ENCODE measurements around the gene NCEH1. TPM values are rescaled to one million over a fixed set of nuclear protein-coding genes. Genes with fewer than 3 reads are reported as not detected.

NCEH1 gene
- total and polyA plus RNA-seq, 2 experiments from 2014 or later: 1.8 to 4.9 TPM

DNA sequence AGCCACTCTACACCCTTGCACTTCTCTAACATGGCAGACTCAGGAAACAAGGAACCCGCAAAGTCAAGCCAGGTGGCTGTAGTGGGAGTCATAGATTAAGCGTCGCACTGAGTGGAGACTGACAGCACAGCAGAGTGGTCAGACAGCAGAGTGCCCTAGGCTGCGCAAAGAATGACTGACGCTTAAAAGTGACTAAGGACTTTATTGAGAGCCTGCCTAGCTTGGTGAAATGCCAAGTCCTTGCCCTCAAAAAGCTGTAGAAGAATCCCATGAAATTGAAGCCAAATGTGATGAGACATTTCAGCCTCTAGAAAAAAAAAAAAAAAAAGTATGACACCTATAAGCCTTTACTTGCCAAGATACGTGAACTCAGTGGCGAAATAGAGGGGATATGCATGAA is 30.2 kb downstream of the NCEH1 start:
- no peak for ATAC-seq
- Histone ChIP-seq H3K79me2 (replicated peaks; ENCODE audit: insufficient read depth) (no peaks in the 10 kb centered on the region; the same call in 1 of the 2 replicates), H3F3A (replicated peaks; ENCODE audit: low read depth) (no peaks in the 10 kb centered on the region), H3K4me3 (no peak overlapping the region), H3K9me2 (ENCODE audit: insufficient read depth) (0 out of 2 replicates have a peak, but pooled peaks cover 10% of the 10 kb centered on the region), H3K4me1 (ENCODE audit: insufficient read depth) (peaks cover 14% of the 10 kb centered on the region), H3K4me2 (no peak overlapping the region), H4K20me1 (replicated peaks; ENCODE audit: insufficient read depth) (no peaks in the 10 kb centered on the region), H3K27ac (ENCODE audit: low read depth) (no peak overlapping the region), H2AFZ (no peak overlapping the region), H3K36me3 (ENCODE audit: insufficient read depth) (no peaks in the 10 kb centered on the region), H3K27me3 (ENCODE audit: insufficient read depth) (no peaks in the 10 kb centered on the region)
- Mint-ChIP-seq H3K4me1 (peaks cover 12% of the 10 kb centered on the region), H3K27me3 (ENCODE audit: insufficient read depth, low read depth, poor library complexity) (peaks cover 2% of the 10 kb centered on the region), H3K9me3 (no peaks in the 10 kb centered on the region), H3K27ac (no peak overlapping the region), H3K36me3 (ENCODE audit: low read depth) (peaks cover 4% of the 10 kb centered on the region; the same call in 2 of the 3 replicates), H3K4me3 (no peak overlapping the region)
- no peak for DNase-seq (ENCODE audit: low spot score)
- TF ChIP-seq ZNF462 (CRISPR knock-in tag; IDR thresholded peaks at IDR 0.05) (no peak), EZH2phosphoT487 (IDR thresholded peaks at IDR 0.05; ENCODE audit: unreplicated experiment) (no peak), ZNF114 (CRISPR knock-in tag; IDR thresholded peaks at IDR 0.05) (no peak), ZNF331 (CRISPR knock-in tag; IDR thresholded peaks at IDR 0.05; ENCODE audit: low read depth) (no peak), JUNB (IDR thresholded peaks at IDR 0.05; ENCODE audit: unreplicated experiment) (no peak), POLR2AphosphoS5 (IDR thresholded peaks at IDR 0.05; ENCODE audit: low read depth) (no peak)
- TF ChIP-seq, protein P1, sequence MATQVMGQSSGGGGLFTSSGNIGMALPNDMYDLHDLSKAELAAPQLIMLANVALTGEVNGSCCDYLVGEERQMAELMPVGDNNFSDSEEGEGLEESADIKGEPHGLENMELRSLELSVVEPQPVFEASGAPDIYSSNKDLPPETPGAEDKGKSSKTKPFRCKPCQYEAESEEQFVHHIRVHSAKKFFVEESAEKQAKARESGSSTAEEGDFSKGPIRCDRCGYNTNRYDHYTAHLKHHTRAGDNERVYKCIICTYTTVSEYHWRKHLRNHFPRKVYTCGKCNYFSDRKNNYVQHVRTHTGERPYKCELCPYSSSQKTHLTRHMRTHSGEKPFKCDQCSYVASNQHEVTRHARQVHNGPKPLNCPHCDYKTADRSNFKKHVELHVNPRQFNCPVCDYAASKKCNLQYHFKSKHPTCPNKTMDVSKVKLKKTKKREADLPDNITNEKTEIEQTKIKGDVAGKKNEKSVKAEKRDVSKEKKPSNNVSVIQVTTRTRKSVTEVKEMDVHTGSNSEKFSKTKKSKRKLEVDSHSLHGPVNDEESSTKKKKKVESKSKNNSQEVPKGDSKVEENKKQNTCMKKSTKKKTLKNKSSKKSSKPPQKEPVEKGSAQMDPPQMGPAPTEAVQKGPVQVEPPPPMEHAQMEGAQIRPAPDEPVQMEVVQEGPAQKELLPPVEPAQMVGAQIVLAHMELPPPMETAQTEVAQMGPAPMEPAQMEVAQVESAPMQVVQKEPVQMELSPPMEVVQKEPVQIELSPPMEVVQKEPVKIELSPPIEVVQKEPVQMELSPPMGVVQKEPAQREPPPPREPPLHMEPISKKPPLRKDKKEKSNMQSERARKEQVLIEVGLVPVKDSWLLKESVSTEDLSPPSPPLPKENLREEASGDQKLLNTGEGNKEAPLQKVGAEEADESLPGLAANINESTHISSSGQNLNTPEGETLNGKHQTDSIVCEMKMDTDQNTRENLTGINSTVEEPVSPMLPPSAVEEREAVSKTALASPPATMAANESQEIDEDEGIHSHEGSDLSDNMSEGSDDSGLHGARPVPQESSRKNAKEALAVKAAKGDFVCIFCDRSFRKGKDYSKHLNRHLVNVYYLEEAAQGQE (IDR thresholded peaks at IDR 0.05; ENCODE audit: unreplicated experiment): no peak
